RCC 7860 (cell line): Measurements from ENCODE around the gene MRPS5.

ENCODE experiments used
- DNase-seq: peaks from one replicate; pipeline ENCODE4 v3.0.0-alpha.2; 2015; ENCODE audit warnings: low spot score
- FAIRE-seq: peaks from 2 replicates; lab custom pipeline; 2012; peaks lifted over from hg19 to GRCh38; lab: Jason Lieb, UNC

MRPS5 gene

GRCh38 chr2:95061601-95062183 lies 59.9 kb downstream of the MRPS5 start:
- FAIRE-seq = no peak

GRCh38 chr2:95061119-95061512 lies 60.5 kb downstream of the MRPS5 start:
- DNase-seq (no peak), FAIRE-seq (no peak)

More at GRCh38 chr2:95061601-95062183, 59.9 kb downstream of the MRPS5 start:
- DNase-seq = no peak

DNA sequence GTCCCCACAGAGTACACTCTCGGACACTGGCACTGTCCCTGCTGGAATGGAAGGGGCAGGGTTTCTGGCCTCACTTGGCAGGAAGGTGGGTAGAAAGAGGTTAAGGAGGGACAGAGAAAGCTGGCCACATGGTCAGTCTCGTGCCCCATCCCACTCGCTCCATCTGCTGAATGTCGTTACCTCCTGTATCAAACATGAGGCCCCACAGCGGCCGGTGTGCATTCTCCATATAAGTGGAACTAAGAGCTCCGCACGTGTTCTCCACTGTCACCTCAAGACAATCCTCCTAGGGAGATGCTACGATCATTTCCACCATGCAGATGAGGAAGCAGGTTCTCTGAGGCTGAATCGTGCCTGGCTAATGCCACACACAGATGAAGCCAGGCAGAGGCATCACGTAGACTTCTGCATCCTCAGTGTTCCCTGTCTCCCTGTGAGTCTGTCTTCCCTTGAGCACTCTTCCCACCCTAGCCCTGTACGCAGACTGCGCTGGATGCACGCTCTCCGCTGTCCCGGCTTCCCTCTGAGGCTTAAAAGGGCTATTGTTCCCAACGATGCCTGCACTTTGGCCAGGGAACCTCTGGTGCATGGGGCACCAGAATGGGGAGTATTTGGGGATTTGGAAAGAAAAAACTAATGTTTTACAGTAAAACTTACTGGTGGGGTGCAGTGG lies 61.0 kb downstream of the MRPS5 start:
- FAIRE-seq = no peak
- no peak for DNase-seq

GRCh38 chr2:95059656-95060370 lies 61.8 kb downstream of the MRPS5 start:
- DNase-seq = no peak
- FAIRE-seq = no peak

- FAIRE-seq (peak; percentile 76), DNase-seq (peak; percentile 15)
Observed at GRCh38 chr2:95058989-95059641, 62.5 kb downstream of the MRPS5 start.

GRCh38 chr2:95058466-95058988 lies 63.1 kb downstream of the MRPS5 start:
- FAIRE-seq = no peak
- no peak for DNase-seq

DNA sequence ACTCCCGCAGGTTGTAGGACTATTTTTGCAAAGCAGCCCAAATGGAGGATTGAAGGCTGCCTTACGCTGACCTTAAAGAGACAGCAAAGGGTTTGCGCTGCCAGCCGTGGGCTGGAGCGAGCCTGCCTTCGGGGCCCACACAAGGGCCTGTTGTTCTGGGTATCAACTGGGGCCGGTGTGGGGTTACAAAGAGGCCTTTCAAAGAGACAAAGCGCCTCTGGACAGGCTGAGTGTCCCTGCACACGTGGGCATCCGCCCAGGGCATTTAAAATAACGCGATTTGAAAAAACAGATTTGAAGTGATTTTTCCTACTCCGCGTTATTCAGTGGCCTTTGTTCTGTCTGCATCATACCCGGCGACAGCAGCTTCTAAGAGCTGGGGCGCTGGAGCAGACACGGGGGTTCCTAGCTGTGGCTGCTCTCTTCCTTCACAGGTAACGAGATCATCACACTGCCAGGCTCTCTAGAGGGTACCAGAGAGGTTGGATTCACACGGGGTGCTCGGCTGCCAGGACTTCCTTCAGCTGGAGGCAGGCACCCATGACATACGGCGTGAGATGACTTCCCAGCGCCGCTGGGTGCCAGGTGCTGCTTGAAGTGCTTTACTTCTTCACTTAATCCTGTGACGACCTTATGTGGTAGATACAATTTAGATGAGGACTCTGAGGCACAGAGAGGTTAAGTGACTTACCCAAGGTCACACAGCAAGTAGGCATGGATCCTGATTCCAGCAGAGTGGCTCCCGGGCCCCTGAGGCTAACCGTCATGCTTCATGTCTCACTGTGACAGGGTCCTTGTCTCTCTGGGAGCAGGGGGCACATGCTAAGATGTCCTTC lies 63.9 kb downstream of the MRPS5 start:
- FAIRE-seq (no peak), DNase-seq (no peak)

GRCh38 chr2:95056461-95057459 lies 64.8 kb downstream of the MRPS5 start:
- FAIRE-seq (peak; percentile 56), DNase-seq (peak; percentile 49)

- no peak for DNase-seq
- no peak for FAIRE-seq
Observed at GRCh38 chr2:95056044-95056443, 65.6 kb downstream of the MRPS5 start.

GRCh38 chr2:95055262-95055661 lies 66.3 kb downstream of the MRPS5 start:
- FAIRE-seq (no peak), DNase-seq (no peak)

DNA sequence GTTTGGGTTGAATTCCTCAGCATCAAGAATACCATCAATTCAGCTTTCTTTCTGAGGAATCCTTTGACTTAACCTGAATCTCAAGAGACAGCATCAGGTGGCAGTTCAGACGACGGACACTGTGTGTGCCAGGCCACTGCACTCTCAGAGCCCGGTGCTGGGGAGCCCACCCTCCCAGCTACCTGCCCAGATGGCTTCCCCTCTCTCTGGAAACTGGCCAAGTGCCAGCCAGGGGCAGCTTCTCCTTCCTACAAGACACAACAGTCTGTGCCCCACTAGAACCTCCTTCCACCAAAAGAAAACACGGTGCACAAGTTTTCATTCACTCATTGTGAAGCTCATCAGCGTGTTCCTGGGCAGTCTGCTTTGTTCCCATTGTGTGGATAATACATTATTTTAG lies 67.6 kb downstream of the MRPS5 start:
- DNase-seq (no peak), FAIRE-seq (no peak)

DNA sequence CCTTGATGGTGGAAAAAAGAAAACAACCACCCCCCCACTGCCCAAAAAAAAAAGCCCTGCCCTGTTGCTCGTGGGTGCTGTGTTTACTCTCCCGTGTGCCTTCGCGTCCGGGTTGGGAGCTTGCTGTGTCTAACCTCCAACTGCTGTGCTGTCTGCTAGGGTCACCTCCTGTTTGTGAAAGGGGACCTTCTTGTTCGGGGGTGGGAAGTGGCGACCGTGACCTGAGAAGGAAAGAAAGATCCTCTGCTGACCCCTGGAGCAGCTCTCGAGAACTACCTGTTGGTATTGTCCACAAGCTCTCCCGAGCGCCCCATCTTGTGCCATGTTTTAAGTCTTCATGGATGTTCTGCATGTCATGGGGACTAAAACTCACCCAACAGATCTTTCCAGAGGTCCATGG lies 68.1 kb downstream of the MRPS5 start:
- DNase-seq = no peak
- FAIRE-seq = no peak

DNA sequence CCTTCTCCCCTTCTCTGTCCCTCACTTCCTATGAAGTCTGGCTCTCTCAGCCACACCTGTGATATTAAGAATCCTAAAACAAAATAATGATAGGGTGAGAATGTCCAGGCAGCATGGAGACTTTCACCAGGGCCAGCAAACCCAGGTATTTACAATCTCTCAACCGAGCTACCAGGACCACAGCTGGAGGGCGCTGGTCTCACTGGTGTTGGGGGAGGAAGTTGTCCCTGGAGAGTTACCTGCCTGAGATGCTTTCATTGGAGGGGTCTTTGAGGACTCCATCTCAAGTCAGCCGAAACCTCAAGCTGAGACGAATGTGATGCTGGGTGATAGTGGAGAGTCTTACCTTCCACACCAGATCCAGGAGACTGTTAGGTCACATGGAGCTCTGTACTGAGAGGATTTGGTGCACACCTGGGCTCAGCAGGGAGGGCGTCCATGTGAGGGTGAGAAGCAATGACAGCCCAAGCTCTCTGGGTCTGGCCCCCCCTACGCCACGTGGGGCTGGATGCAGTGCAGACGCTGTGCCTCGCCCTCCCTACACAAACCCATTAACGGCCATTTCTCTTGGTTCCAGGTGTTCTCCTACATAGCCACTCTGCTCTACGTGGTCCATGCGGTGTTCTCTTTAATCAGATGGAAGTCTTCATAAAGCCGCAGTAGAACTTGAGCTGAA lies 68.7 kb downstream of the MRPS5 start:
- DNase-seq (no peak), FAIRE-seq (no peak)

DNA sequence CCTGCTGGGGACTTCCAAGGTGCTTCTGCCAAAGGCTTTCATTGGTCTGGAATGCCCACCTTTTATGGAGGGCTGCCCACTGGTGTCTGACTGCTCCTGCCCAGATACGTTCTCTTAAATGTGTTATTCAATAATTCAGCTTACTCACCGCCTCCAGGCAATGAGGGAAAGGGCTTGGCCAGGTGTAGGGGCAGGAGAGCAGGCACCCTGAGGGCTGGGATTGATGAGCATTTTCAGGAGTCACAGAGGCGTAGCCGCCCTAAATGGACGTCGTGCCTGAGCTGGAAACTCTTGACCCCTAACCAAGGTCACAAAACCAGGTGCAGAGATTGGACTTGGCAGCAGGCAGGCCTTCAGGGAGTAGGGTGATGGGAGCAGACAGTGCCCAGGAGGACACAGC lies 69.3 kb downstream of the MRPS5 start:
- no peak for DNase-seq
- FAIRE-seq = no peak

DNA sequence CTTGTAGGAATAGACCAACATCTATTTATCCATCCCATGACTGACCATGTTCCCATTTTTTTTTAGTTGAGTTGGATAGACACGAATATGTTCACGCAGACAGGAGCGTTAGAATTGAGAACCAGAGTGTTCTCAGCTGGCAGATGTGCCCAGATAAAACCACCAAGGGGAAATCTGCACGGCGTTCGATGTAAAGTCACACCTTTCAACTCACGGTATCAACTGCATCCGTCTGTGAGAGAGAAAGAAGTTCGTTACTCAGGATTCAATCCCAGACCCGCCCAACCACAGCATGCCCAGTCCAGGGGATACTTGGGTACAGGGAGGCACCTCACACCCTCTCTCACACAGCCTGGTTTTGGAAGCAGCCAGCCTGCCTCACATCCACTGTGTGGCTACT lies 70.0 kb downstream of the MRPS5 start:
- DNase-seq = no peak
- no peak for FAIRE-seq

- FAIRE-seq (no peak), DNase-seq (no peak)
Observed at GRCh38 chr2:95050385-95051300, 71.0 kb downstream of the MRPS5 start.

GRCh38 chr2:95049961-95050360 lies 71.6 kb downstream of the MRPS5 start:
- DNase-seq = no peak
- FAIRE-seq = no peak

- FAIRE-seq = no peak
- no peak for DNase-seq
Observed at GRCh38 chr2:95049683-95049955, 72.0 kb downstream of the MRPS5 start.
